Measurements from ENCODE around the gene RHEB. TPM values are rescaled to one million over a fixed set of nuclear protein-coding genes. Genes with fewer than 3 reads are reported as not detected.

The RHEB gene
- total RNA-seq, 1 experiment from 2014 or later = 135 TPM

- no TSS peak for BruUV-seq (replicated peaks)
- Mint-ChIP-seq H3K4me1 (ENCODE audit: insufficient read depth, unreplicated experiment) (peaks cover 14% of the 10 kb centered on the region), H3K27ac (ENCODE audit: low read depth, unreplicated experiment) (no peak overlapping the region), H3K36me3 (ENCODE audit: insufficient read depth, unreplicated experiment) (no peaks in the 10 kb centered on the region), H3K9me3 (ENCODE audit: unreplicated experiment) (no peaks in the 10 kb centered on the region), H3K27me3 (ENCODE audit: insufficient read depth, unreplicated experiment) (no peaks in the 10 kb centered on the region), H3K4me3 (ENCODE audit: unreplicated experiment) (no peak overlapping the region)
- ChIA-PET POLR2A (no interaction called here), CTCF (interaction anchor here (0.6 kb wide), 2 partner anchors 17 to 113 kb away, joined by 4 to 7 read pairs; no protein-coding TSS in a partner anchor)
- no peak for DNase-seq (ENCODE audit: unreplicated experiment)
- TF ChIP-seq CTCF (IDR thresholded peaks at IDR 0.05; ENCODE audit: unreplicated experiment) = no peak
- intact Hi-C loops (cut with micrococcal nuclease) = no loop called here
Measured at GRCh38 chr7:151428378-151429236, 91.1 kb downstream of the RHEB start.

DNA sequence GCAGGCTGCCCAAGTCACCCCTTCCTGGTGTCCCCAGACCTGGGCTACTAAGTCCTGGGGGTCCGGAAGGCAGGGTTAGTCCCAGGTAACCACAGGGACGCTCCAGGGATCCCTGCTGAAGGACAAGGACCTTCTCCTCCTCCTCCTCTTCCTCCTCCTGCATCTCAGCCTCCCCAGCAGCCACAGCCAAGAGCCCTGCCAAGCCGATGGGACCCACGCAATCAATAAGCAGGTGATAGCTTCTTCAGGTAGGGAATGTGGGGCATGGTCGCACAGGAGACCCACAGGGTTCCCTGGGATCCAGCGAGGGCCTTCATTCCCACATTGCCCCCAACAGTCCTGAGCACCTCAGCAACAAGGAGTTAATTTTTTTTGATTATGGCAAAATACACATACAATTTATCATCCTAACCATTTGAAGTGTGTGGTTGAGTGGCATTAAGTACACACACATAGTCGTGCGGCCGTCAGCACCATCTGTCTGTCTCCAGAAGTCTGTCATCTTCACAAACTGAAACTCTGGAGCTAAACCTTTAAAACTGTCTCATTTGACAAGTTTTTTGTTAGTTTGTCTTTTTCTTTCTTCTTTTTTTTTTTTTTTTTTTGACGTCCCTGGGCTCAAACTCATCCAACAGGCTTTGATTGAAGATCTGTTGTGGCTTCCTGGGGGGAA, 91.9 kb downstream of the RHEB start:
- ChIA-PET CTCF (interaction anchor here (0.6 kb wide), 2 partner anchors 18 to 112 kb away, joined by 4 to 7 read pairs; no protein-coding TSS in a partner anchor), POLR2A (no interaction called here)
- no peak for TF ChIP-seq CTCF (IDR thresholded peaks at IDR 0.05; ENCODE audit: unreplicated experiment)
- no TSS peak for BruUV-seq (replicated peaks)
- intact Hi-C loops (cut with micrococcal nuclease) = no loop called here
- no peak overlapping the region for H3K4me3 Mint-ChIP-seq (ENCODE audit: unreplicated experiment)
- H3K9me3 Mint-ChIP-seq (ENCODE audit: unreplicated experiment) = no peaks in the 10 kb centered on the region
- DNase-seq (ENCODE audit: unreplicated experiment) = no peak
- no peak overlapping the region for H3K27ac Mint-ChIP-seq (ENCODE audit: low read depth, unreplicated experiment)
- no peaks in the 10 kb centered on the region for H3K36me3 Mint-ChIP-seq (ENCODE audit: insufficient read depth, unreplicated experiment)
- peaks cover 14% of the 10 kb centered on the region for H3K4me1 Mint-ChIP-seq (ENCODE audit: insufficient read depth, unreplicated experiment)
- no peaks in the 10 kb centered on the region for H3K27me3 Mint-ChIP-seq (ENCODE audit: insufficient read depth, unreplicated experiment)

GRCh38 chr7:151426904-151427704, 92.6 kb downstream of the RHEB start:
- Mint-ChIP-seq H3K27me3 (ENCODE audit: insufficient read depth, unreplicated experiment) (no peaks in the 10 kb centered on the region), H3K27ac (ENCODE audit: low read depth, unreplicated experiment) (peak overlapping the region; percentile 10), H3K9me3 (ENCODE audit: unreplicated experiment) (peaks cover 5% of the 10 kb centered on the region), H3K4me1 (ENCODE audit: insufficient read depth, unreplicated experiment) (peaks cover 14% of the 10 kb centered on the region), H3K36me3 (ENCODE audit: insufficient read depth, unreplicated experiment) (no peaks in the 10 kb centered on the region), H3K4me3 (ENCODE audit: unreplicated experiment) (no peak overlapping the region)
- no TSS peak for BruUV-seq (replicated peaks)
- ChIA-PET POLR2A (interaction anchor here (0.8 to 0.9 kb wide), 2 partner anchors 11 to 33 kb away, joined by 3 to 4 read pairs; no protein-coding TSS in a partner anchor), CTCF (no interaction called here)
- intact Hi-C loops (cut with micrococcal nuclease) = no loop called here
- no peak for TF ChIP-seq CTCF (IDR thresholded peaks at IDR 0.05; ENCODE audit: unreplicated experiment)
- DNase-seq (ENCODE audit: unreplicated experiment) = no peak
